Measurements from ENCODE around the gene FIG4. TPM values are rescaled to one million over a fixed set of nuclear protein-coding genes. Genes with fewer than 3 reads are reported as not detected.
A peak's percentile ranks its signal among the peaks of the same experiment; 100 is the strongest.
"Not testable (repeated sequence)": the region's sequence is repeated elsewhere in the genome, so short reads cannot be mapped to it uniquely, and the experiment has no call there.

The FIG4 gene
- total RNA-seq, 1 experiment from 2014 or later, result 9.4 TPM

DNA sequence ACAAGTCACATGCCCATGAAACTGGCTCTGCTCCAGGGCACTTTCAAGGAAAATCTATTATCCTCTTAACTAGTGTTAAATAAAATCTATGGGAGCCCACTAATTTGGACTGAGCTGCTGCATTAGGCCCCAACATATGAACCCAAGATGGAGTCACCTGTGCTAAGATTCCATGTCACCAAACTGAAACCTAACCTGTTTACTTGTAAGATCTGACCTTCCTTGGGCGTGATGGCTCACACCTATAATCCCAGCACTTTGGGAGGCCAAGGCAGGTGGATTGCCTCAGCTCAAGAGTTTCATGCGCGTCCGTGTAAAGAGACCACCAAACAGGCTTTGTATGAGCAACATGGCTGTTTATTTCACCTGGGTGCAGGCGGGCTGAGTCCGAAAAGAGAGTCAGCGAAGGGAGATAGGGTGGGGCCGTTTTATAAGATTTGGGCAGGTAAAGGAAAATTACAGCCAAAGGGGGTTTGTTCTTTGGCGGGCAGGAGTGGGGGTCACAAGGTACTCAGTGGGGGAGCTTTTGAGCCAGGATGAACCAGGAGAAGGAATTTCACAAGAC is 164.5 kb downstream of the FIG4 start:
- DNase-seq (ENCODE audit: low read depth); in situ Hi-C loops (cut with HindIII; ENCODE audit: low pct_unique_long_range_greater_than_20kb, low sequenced_read_pairs): not testable (repeated sequence)

DNA sequence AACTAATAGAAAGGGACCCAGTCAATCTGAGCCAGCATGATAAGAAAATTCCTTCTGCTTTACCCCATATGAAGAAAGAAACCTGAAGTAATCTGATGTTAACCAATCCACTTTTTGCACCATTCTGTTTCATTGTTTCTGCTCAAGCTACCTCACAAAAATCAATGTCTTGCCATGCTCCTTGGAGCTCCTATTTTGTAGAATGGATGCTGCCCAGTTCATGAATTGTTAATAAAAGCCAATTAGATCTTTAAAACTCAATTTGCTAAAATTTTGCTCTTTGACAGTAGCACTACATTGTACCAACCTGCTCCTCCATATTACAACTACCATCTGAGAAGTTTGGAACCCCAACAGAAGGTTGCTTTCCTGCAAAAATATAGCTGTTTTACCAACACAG is 170.8 kb downstream of the FIG4 start:
- no peak for DNase-seq (ENCODE audit: low read depth)
- in situ Hi-C loops (cut with HindIII; ENCODE audit: low pct_unique_long_range_greater_than_20kb, low sequenced_read_pairs), result no loop called here

DNA sequence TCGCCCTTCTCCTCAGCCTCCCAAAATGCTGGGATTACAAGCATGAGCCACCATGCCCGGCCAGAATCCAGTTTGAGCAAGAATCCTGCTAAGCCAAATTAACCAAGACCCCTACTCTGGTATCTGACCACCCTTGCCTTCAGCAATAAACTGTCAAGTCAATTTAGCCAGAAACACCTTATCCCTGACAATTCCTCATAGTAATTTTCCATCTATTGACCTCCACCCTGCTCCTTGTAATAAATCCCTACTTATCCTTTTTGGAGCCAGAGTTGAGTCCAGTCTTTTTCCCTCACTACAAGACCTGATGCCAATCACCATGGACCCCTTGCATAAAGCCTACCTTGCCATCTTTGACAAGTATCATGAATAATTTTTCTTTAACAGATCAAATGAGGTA is 173.0 kb downstream of the FIG4 start:
- DNase-seq (ENCODE audit: low read depth), result no peak
- in situ Hi-C loops (cut with HindIII; ENCODE audit: low pct_unique_long_range_greater_than_20kb, low sequenced_read_pairs), result no loop called here

DNA sequence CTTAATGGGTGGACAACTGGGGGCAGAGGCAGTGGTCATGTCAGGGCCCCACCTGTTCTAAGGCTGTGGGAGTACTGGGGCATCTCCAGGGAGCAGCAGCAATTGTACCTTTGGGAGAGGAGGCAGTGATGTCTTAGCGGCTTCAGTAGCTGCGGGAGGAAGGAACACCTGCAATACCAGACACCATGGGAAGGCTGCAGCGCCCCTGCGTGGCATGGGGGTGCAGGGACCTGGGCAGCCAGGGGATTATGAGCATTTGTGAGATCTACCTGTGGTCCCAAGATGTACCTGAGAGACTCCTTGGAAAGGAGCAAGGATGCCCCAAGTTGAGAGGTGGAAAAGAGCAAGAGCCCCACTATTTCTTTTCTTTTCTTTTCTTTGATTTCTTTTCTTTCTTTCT is 174.9 kb downstream of the FIG4 start:
- DNase-seq (ENCODE audit: low read depth), result no peak
- in situ Hi-C loops (cut with HindIII; ENCODE audit: low pct_unique_long_range_greater_than_20kb, low sequenced_read_pairs), result no loop called here

DNA sequence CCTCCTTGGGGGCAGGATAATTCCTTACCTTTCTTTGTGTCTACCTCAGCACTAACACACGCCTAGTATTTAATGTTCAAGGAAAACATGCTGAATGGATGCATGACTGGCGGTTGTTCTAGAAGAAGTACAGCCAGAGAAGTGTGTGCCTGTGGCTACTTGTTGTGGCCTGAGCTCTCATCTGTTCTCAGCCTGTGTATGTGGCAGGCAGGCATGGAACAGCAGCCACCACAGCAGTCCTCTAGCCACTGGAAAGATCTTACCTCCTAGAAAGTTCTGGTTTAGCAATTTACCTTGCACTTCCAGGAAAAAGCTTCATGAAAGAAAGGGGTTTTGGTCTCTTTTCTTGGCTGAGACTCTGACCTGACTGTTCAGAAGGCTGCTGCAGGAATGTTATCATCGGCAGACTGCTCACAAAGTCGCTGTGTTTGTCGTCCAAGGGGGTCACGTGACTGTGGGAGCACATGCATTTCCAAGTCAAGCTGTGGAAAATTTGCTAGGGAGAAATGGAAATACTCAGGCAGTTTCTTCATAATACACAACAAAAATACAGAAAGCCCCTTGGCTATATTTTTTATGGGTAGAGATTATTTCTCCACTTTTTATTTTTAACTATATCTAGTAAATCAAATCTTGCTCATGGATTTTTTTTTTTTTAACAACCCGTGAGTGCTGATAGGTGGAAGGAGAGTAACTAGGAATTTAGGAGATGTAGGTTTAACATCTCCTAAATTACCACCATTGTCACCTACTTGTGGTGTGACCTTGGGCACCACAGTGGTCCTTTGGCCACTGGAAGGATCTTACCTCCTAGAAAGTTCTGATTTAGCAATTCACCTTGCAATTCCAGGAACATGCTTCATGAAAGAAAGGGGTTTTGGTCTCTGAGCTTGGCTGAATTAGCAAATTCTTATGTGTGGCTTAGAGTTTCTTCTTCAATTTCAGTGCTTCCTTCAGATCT is 176.2 kb downstream of the FIG4 start:
- in situ Hi-C loops (cut with HindIII; ENCODE audit: low pct_unique_long_range_greater_than_20kb, low sequenced_read_pairs), result no loop called here
- no peak for DNase-seq (ENCODE audit: low read depth)

DNA sequence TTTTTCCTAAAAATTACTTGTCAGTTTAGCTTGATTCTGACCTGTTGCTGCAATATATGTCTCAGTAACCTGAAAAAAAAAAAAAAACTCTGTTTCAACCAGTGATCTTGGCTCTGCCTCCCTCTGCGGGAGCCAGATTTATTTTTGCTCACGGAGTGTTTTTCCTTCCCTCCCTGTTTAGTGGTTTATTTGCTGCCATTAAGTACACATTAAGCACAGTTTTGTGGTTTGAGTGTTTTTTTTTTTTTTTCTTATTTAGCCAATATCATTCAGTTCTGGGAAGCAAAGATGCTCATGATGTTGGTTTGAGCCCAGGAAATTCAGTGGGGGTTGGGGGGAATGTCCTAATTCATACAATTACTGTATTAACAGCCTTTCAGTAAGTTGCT is 176.9 kb downstream of the FIG4 start:
- in situ Hi-C loops (cut with HindIII; ENCODE audit: low pct_unique_long_range_greater_than_20kb, low sequenced_read_pairs), result no loop called here
- peak; percentile 56 for DNase-seq (ENCODE audit: low read depth)

DNA sequence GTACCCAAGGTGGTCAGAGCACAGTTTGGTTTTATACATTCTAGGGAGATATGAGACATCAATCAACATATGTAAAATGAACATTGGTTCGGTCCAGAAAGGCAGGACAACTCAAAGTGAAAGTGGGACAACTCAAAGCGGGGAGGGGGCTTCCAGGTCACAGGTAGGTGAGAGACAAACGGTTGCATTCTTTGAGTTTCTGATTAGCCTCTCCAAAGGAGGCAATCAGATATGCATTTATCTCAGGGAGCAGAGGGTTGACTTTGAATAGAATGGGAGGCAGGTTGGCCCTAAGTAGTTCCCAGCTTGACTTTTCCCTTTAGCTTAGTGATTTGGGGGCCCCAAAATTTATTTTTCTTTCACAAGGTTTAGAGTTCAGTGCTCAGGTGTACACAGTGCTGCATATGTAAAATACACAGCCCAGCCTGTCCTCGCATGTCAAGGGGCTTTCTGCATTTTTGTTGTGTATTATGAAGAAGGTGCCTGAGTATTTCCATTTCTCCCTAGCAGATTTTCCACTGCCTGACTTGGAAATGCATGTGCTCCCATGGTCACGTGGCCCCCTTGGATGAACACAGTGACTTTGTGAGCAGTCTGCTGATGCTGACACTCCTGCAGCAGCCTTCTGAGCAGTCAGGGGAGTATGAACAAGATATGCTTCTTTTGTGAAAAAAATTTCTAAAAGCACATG is 178.4 kb downstream of the FIG4 start:
- in situ Hi-C loops (cut with HindIII; ENCODE audit: low pct_unique_long_range_greater_than_20kb, low sequenced_read_pairs); DNase-seq (ENCODE audit: low read depth): not testable (repeated sequence)

DNA sequence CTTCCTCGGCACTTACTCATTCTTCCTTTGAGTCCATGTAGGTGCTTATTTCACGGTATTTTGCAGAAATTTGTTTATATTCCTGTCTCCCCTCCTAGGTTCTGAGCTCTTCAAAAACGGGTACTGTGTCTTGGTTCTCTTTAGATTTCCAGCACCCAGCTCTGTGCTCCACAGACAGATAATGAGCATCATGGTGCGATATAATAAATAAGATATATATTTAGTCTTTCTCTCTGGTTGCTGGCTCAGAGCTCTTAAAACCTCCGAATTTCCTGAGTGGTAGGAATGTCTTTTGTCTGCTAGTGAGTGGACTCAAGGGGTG is 179.0 kb downstream of the FIG4 start:
- no peak for DNase-seq (ENCODE audit: low read depth)
- in situ Hi-C loops (cut with HindIII; ENCODE audit: low pct_unique_long_range_greater_than_20kb, low sequenced_read_pairs), result no loop called here

DNA sequence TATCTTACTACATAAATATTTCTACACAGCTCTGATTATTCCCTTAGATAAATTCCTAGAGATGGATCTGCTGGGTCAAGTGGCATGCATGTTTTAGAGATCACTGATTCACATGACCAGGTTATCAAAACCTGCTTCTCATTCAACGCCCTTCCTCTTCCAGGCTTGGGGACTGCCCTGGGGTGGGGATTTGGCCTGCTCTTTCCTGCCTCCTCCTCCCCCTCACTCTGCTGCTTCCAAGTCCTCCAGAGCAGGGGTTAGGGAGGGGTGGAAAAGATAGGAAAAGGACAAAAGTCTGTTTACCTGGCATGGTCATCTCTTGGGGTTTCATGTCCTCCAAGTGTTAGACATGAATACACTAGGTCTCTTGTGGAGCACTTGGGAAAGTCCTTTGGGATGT is 181.5 kb downstream of the FIG4 start:
- DNase-seq (ENCODE audit: low read depth), result no peak
- in situ Hi-C loops (cut with HindIII; ENCODE audit: low pct_unique_long_range_greater_than_20kb, low sequenced_read_pairs), result no loop called here

DNA sequence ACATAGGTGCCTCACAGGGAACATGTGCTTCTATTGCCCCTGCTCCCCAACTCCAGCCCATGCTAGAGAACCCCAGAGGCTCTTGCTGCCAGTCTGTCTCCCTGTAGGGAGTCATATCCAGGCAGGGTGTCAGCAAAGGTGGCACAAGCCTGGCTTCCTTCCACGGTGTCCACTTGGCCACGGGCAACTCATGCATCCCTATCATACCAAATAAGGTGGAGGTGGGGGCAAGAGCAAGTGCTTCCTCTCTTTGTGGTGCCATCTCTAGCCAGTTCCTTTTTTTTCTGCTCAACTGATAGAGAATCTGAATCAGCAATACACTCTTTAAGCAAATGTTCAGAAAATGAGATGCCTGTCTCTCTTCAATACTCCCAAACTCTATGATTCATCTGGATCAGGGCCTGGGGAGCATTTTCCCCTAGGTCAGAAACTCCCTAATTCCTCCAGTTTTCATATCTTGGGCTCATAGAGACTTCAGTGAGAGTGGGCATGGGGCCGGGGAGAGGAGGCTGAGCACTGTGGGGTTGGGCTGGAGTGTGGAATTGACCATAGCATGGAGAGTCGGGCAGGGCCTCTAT is 182.0 kb downstream of the FIG4 start:
- in situ Hi-C loops (cut with HindIII; ENCODE audit: low pct_unique_long_range_greater_than_20kb, low sequenced_read_pairs), result no loop called here
- DNase-seq (ENCODE audit: low read depth), result no peak

DNA sequence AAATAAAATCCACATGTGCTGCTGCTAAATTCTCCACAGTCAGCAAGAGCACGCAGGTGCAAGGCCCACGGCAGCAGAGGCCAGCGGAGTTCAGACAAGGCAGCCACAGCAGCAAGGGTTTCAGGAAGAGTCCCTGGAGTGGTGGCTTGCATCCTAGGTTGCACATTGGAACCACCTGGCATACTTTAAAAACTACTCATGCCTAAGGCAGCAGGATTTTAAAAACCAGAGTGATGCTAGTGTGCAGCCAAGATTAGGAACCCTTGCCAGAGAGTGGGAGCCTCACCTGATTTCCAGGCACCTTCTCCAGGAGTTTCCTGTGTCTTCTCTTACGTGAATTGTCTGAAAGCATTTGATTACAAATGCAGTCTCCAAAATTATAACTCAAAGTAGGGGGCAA is 183.0 kb downstream of the FIG4 start:
- no peak for DNase-seq (ENCODE audit: low read depth)
- in situ Hi-C loops (cut with HindIII; ENCODE audit: low pct_unique_long_range_greater_than_20kb, low sequenced_read_pairs), result no loop called here

DNA sequence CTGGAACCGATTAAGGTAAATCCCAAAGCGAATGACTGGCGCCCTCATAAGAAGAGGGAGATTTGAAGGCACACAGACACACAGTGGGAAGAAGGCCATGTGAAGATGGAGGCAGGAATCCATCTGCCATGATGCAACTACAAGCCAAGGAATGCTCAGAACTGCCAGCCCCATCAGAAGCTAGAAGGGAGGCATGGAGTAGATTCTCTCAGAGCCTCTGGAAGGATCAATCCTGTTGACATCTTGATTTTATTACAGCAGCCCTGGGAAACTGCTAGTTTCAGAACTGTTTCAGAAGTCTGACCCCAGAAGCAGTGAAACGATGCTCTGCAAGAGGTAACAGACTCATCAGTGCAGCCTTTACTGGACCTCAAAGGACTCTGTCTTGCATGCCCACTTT is 183.5 kb downstream of the FIG4 start:
- in situ Hi-C loops (cut with HindIII; ENCODE audit: low pct_unique_long_range_greater_than_20kb, low sequenced_read_pairs), result no loop called here
- no peak for DNase-seq (ENCODE audit: low read depth)

Other genes starting within 250 kb of the FIG4 start
- gene MICAL1, start 235.5 kb upstream of the FIG4 start, total RNA-seq (2014; rRNA removed; shearing (Covaris generic); ENCODE audit: low replicate concordance), result 13.5 and 23.9 TPM in 2 replicates
- gene ZBTB24, start 208.1 kb upstream of the FIG4 start, total RNA-seq (2014; rRNA removed; shearing (Covaris generic); ENCODE audit: low replicate concordance), result 2.4 and 6.4 TPM in 2 replicates
- gene AK9, start 94 bp upstream of the FIG4 start, total RNA-seq (2014; rRNA removed; shearing (Covaris generic); ENCODE audit: low replicate concordance), result 0.14 and 2.2 TPM in 2 replicates

All from Caki2 (cell line).